Large intestine (tissue), 3 donors: Measurements from ENCODE around the gene COL1A2. TPM values are rescaled to one million over a fixed set of nuclear protein-coding genes. Genes with fewer than 3 reads are reported as not detected.

Source experiments
- DNase-seq, 2 donors: peaks; one replicate each; pipeline versions ENCODE4 v3.0.0 to v3.0.0-alpha.2; 2013
- H3K27ac ChIP-seq: one replicate; pipeline ENCODE4 v1.5.1; 2013; ENCODE audit warnings: low read length
- H3K27me3 ChIP-seq: 2 replicates; pipeline ENCODE4 v1.6.1; 2013; ENCODE audit warnings: low read length; ENCODE audit not compliant: control insufficient read depth, insufficient read depth
- H3K36me3 ChIP-seq: 2 replicates; pipeline ENCODE4 v1.6.1; 2013; ENCODE audit warnings: low read length; ENCODE audit not compliant: control insufficient read depth, insufficient read depth
- H3K4me1 ChIP-seq: one replicate; pipeline ENCODE4 v1.6.1; 2013; ENCODE audit warnings: low read length; ENCODE audit not compliant: control insufficient read depth, insufficient read depth
- H3K4me3 ChIP-seq: one replicate; pipeline ENCODE4 v1.5.1; 2013; ENCODE audit warnings: low read length
- H3K9me3 ChIP-seq: one replicate; pipeline ENCODE4 v1.6.1; 2013; ENCODE audit warnings: mild to moderate bottlenecking, low read depth, low read length, moderate library complexity; ENCODE audit not compliant: control insufficient read depth
- WGBS: methylation state at CpG from one replicate; pipeline ENCODE4 v1.1.5; 2013; ENCODE audit warnings: low lambda C conversion rate; ENCODE audit not compliant: insufficient coverage; 5-methylcytosine and 5-hydroxymethylcytosine counted together
- polyA plus RNA-seq: library from polyadenylated mRNA; unstranded; fragments of 120-200 nt; gene quantifications from one replicate; pipeline ENCODE4 v1.2.1, GENCODE V29; 2013

Gene COL1A2
- polyA plus RNA-seq, 1 donor: 532 TPM

- peaks cover 4% of the 10 kb centered on the region for H3K4me1 ChIP-seq
- H3K4me3 ChIP-seq: no peak overlapping the region
- no CpG with 5 or more reads among the region's 3 CpGs for WGBS
- H3K9me3 ChIP-seq: peaks cover 6% of the 10 kb centered on the region
- peaks cover 35% of the 10 kb centered on the region for H3K36me3 ChIP-seq
- H3K27ac ChIP-seq: no peak overlapping the region
- DNase-seq: no peak
- H3K27me3 ChIP-seq: no peaks in the 10 kb centered on the region
Observed at GRCh38 chr7:94417901-94418300, 23.2 kb downstream of the COL1A2 start.

- peaks cover 6% of the 10 kb centered on the region for H3K9me3 ChIP-seq
- peaks cover 32% of the 10 kb centered on the region for H3K36me3 ChIP-seq
- no peak for DNase-seq
- 50% methylated on average over 4 of the region's 5 CpGs for WGBS
- peaks cover 4% of the 10 kb centered on the region for H3K4me1 ChIP-seq
- no peak overlapping the region for H3K27ac ChIP-seq
- H3K27me3 ChIP-seq: no peaks in the 10 kb centered on the region
- no peak overlapping the region for H3K4me3 ChIP-seq
Observed at GRCh38 chr7:94418851-94419250, 24.2 kb downstream of the COL1A2 start.

GRCh38 chr7:94420328-94420727 lies 25.6 kb downstream of the COL1A2 start:
- no CpG with 5 or more reads among the region's 6 CpGs for WGBS

GRCh38 chr7:94421681-94422080 lies 27.0 kb downstream of the COL1A2 start:
- no peak overlapping the region for H3K4me3 ChIP-seq
- H3K4me1 ChIP-seq: peaks cover 4% of the 10 kb centered on the region
- peaks cover 6% of the 10 kb centered on the region for H3K9me3 ChIP-seq
- 86% methylated on average over 1 of the region's 3 CpGs for WGBS
- H3K27me3 ChIP-seq: no peaks in the 10 kb centered on the region
- DNase-seq: no peak
- H3K27ac ChIP-seq: no peak overlapping the region
- H3K36me3 ChIP-seq: peaks cover 47% of the 10 kb centered on the region

More at GRCh38 chr7:94420328-94420727, 25.6 kb downstream of the COL1A2 start:
- H3K9me3 ChIP-seq: peaks cover 6% of the 10 kb centered on the region
- H3K27ac ChIP-seq: no peak overlapping the region
- peaks cover 41% of the 10 kb centered on the region for H3K36me3 ChIP-seq
- no peak overlapping the region for H3K4me3 ChIP-seq
- no peaks in the 10 kb centered on the region for H3K27me3 ChIP-seq
- H3K4me1 ChIP-seq: peaks cover 4% of the 10 kb centered on the region
- no peak for DNase-seq

- no peaks in the 10 kb centered on the region for H3K27me3 ChIP-seq
- WGBS: 67% methylated on average over 1 of the region's 1 CpG
- peaks cover 6% of the 10 kb centered on the region for H3K9me3 ChIP-seq
- peaks cover 50% of the 10 kb centered on the region for H3K36me3 ChIP-seq
- DNase-seq: no peak
- peaks cover 4% of the 10 kb centered on the region for H3K4me1 ChIP-seq
- H3K27ac ChIP-seq: no peak overlapping the region
- no peak overlapping the region for H3K4me3 ChIP-seq
Observed at GRCh38 chr7:94422136-94422535, 27.4 kb downstream of the COL1A2 start.

GRCh38 chr7:94422827-94423460 lies 28.2 kb downstream of the COL1A2 start:
- DNase-seq: no peak
- WGBS: no CpG with 5 or more reads among the region's 5 CpGs

GRCh38 chr7:94423863-94424735 lies 29.4 kb downstream of the COL1A2 start:
- H3K4me3 ChIP-seq: no peak overlapping the region
- peaks cover 4% of the 10 kb centered on the region for H3K4me1 ChIP-seq
- 77% methylated on average over 3 of the region's 5 CpGs for WGBS
- H3K27me3 ChIP-seq: no peaks in the 10 kb centered on the region
- H3K27ac ChIP-seq: no peak overlapping the region
- peaks cover 43% of the 10 kb centered on the region for H3K36me3 ChIP-seq
- H3K9me3 ChIP-seq: peaks cover 12% of the 10 kb centered on the region
- DNase-seq: no peak

More at GRCh38 chr7:94422827-94423460, 28.2 kb downstream of the COL1A2 start:
- Histone ChIP-seq H3K4me1 (peaks cover 4% of the 10 kb centered on the region), H3K4me3 (no peak overlapping the region), H3K9me3 (peaks cover 9% of the 10 kb centered on the region), H3K27ac (no peak overlapping the region), H3K27me3 (no peaks in the 10 kb centered on the region), H3K36me3 (peaks cover 44% of the 10 kb centered on the region)

GRCh38 chr7:94425546-94425945 lies 30.9 kb downstream of the COL1A2 start:
- no CpG with 5 or more reads among the region's 10 CpGs for WGBS
- H3K4me1 ChIP-seq: peaks cover 4% of the 10 kb centered on the region
- H3K36me3 ChIP-seq: peaks cover 37% of the 10 kb centered on the region
- no peak overlapping the region for H3K4me3 ChIP-seq
- H3K27ac ChIP-seq: no peak overlapping the region
- no peaks in the 10 kb centered on the region for H3K27me3 ChIP-seq
- no peak for DNase-seq
- H3K9me3 ChIP-seq: peaks cover 14% of the 10 kb centered on the region

- Histone ChIP-seq H3K27ac (no peak overlapping the region), H3K36me3 (peaks cover 34% of the 10 kb centered on the region), H3K4me1 (peaks cover 4% of the 10 kb centered on the region), H3K9me3 (peaks cover 18% of the 10 kb centered on the region), H3K4me3 (no peak overlapping the region), H3K27me3 (no peaks in the 10 kb centered on the region)
- DNase-seq: no peak
- no CpG with 5 or more reads among the region's 12 CpGs for WGBS
Observed at GRCh38 chr7:94426980-94427875, 32.5 kb downstream of the COL1A2 start.

GRCh38 chr7:94429153-94429552 lies 34.5 kb downstream of the COL1A2 start:
- WGBS: no CpG with 5 or more reads among the region's 1 CpG
- no peaks in the 10 kb centered on the region for H3K27me3 ChIP-seq
- H3K9me3 ChIP-seq: peaks cover 16% of the 10 kb centered on the region
- H3K36me3 ChIP-seq: peaks cover 24% of the 10 kb centered on the region
- H3K27ac ChIP-seq: no peak overlapping the region
- no peak overlapping the region for H3K4me3 ChIP-seq
- H3K4me1 ChIP-seq: no peaks in the 10 kb centered on the region
- DNase-seq: no peak
